Ammon's horn (tissue), 1 donor: ENCODE measurements around the gene ALB.

Source experiments
- DNase-seq: peaks from one replicate; pipeline ENCODE4 v3.0.0-alpha.2; 2016; ENCODE audit warnings: low spot score

ALB gene

DNA sequence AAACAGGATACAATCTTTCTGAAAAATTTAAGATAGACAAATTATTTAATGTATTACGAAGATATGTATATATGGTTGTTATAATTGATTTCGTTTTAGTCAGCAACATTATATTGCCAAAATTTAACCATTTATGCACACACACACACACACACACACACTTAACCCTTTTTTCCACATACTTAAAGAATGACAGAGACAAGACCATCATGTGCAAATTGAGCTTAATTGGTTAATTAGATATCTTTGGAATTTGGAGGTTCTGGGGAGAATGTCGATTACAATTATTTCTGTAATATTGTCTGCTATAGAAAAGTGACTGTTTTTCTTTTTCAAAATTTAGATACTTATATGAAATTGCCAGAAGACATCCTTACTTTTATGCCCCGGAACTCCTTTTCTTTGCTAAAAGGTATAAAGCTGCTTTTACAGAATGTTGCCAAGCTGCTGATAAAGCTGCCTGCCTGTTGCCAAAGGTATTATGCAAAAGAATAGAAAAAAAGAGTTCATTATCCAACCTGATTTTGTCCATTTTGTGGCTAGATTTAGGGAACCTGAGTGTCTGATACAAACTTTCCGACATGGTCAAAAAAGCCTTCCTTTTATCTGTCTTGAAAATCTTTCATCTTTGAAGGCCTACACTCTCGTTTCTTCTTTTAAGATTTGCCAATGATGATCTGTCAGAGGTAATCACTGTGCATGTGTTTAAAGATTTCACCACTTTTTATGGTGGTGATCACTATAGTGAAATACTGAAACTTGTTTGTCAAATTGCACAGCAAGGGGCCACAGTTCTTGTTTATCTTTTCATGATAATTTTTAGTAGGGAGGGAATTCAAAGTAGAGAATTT lies 5.2 kb downstream of the ALB start:
- DNase-seq = no peak

DNA sequence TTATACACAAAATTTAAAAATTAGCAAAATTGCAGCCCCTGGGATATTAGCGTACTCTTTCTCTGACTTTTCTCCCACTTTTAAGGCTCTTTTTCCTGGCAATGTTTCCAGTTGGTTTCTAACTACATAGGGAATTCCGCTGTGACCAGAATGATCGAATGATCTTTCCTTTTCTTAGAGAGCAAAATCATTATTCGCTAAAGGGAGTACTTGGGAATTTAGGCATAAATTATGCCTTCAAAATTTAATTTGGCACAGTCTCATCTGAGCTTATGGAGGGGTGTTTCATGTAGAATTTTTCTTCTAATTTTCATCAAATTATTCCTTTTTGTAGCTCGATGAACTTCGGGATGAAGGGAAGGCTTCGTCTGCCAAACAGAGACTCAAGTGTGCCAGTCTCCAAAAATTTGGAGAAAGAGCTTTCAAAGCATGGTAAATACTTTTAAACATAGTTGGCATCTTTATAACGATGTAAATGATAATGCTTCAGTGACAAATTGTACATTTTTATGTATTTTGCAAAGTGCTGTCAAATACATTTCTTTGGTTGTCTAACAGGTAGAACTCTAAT lies 6.0 kb downstream of the ALB start:
- no peak for DNase-seq

DNA sequence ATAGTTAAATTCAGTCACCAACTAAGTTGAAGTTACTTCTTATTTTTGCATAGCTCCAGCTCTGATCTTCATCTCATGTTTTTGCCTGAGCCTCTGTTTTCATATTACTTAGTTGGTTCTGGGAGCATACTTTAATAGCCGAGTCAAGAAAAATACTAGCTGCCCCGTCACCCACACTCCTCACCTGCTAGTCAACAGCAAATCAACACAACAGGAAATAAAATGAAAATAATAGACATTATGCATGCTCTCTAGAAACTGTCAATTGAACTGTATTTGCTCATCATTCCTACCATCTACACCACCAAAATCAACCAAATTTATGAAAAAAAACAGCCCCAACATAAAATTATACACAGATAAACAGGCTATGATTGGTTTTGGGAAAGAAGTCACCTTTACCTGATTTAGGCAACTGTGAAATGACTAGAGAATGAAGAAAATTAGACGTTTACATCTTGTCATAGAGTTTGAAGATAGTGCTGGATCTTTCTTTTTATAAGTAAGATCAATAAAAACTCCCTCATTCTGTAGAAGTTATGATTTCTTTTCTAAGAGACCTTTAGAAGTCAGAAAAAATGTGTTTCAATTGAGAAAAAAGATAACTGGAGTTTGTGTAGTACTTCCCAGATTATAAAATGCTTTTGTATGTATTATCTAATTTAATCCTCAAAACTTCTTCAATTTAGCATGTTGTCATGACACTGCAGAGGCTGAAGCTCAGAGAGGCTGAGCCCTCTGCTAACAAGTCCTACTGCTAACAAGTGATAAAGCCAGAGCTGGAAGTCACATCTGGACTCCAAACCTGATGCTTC lies 7.0 kb downstream of the ALB start:
- no peak for DNase-seq

DNA sequence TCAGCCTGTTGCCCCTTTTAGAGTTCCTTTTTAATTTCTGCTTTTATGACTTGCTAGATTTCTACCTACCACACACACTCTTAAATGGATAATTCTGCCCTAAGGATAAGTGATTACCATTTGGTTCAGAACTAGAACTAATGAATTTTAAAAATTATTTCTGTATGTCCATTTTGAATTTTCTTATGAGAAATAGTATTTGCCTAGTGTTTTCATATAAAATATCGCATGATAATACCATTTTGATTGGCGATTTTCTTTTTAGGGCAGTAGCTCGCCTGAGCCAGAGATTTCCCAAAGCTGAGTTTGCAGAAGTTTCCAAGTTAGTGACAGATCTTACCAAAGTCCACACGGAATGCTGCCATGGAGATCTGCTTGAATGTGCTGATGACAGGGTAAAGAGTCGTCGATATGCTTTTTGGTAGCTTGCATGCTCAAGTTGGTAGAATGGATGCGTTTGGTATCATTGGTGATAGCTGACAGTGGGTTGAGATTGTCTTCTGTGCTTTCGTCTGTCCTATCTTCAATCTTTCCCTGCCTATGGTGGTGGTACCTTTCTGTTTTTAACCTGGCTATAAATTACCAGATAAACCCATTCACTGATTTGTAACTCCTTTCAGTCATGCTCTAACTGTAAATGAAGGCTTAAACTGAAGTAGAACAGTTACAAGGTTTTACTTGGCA lies 7.8 kb downstream of the ALB start:
- no peak for DNase-seq

DNA sequence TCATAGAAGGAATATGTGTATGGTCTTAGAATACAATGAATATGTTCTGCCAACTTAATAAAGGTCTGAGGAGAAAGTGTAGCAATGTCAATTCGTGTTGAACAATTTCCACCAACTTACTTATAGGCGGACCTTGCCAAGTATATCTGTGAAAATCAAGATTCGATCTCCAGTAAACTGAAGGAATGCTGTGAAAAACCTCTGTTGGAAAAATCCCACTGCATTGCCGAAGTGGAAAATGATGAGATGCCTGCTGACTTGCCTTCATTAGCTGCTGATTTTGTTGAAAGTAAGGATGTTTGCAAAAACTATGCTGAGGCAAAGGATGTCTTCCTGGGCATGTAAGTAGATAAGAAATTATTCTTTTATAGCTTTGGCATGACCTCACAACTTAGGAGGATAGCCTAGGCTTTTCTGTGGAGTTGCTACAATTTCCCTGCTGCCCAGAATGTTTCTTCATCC lies 9.2 kb downstream of the ALB start:
- DNase-seq = no peak

DNA sequence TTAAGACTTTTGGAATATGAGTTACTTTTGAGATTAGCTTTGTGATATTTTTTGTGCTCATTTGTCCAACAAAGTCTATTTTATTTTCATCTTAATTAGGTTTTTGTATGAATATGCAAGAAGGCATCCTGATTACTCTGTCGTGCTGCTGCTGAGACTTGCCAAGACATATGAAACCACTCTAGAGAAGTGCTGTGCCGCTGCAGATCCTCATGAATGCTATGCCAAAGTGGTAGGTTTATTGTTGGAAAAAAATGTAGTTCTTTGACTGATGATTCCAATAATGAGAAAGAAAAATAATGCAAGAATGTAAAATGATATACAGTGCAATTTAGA lies 10.8 kb downstream of the ALB start:
- DNase-seq = no peak

DNA sequence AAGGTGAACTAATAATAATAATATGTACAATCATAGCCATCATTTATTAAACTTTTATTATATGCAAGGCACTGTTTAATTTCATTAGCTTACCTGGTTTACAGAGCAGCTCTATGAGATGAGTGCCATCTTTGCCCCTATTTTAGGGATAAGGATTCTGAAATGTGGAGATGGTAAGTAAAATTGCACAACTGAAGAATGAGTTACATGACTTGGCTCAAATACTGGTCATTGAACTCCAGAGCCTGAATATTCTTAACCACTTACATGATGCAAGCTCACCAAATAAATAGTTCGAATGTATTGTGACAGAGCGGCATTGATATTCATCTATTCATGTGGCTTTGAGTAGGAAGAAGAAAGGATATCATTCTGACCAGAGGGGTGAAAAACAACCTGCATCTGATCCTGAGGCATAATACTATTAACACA lies 11.7 kb downstream of the ALB start:
- no peak for DNase-seq

DNA sequence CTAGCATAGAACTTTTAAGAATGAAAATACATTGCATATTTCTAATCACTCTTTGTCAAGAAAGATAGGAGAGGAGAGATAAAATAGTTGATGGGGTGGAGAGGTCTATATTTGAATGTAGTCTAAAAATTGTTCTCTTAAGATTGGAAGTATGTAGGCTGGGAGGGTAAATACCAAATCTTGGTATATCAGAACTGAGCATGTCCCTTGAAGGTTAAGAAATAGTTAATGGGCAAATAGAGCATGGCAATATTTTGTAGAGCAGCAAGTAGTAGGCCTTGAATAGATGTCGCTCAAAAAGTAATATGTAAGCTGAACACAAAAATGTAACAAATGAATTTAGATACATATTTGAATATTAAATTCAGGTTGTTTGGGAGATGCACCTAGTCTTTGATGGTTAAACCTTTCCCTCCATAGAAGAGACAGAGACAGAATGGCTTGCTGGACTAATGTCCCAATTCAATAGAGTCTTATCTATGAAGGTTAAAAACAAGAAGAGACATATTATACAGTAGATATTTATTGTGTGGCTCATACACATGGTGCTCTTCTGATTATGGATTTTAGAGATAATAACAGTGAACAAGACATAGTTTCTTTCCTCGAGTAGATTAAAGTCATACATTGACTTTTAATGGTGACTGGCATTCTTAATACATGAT lies 12.5 kb downstream of the ALB start:
- no peak for DNase-seq

DNA sequence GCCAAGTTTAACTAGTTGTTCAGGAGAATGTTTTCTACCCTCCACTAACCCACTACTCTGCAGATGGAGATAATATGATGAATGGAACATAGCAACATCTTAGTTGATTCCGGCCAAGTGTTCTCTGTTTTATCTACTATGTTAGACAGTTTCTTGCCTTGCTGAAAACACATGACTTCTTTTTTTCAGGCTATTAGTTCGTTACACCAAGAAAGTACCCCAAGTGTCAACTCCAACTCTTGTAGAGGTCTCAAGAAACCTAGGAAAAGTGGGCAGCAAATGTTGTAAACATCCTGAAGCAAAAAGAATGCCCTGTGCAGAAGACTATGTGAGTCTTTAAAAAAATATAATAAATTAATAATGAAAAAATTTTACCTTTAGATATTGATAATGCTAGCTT lies 13.3 kb downstream of the ALB start:
- no peak for DNase-seq

DNA sequence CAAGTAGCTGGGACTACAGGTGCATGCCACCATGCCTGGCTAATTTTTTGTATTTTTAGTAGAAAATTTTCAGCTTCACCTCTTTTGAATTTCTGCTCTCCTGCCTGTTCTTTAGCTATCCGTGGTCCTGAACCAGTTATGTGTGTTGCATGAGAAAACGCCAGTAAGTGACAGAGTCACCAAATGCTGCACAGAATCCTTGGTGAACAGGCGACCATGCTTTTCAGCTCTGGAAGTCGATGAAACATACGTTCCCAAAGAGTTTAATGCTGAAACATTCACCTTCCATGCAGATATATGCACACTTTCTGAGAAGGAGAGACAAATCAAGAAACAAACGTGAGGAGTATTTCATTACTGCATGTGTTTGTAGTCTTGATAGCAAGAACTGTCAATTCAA lies 13.9 kb downstream of the ALB start:
- DNase-seq = no peak

DNA sequence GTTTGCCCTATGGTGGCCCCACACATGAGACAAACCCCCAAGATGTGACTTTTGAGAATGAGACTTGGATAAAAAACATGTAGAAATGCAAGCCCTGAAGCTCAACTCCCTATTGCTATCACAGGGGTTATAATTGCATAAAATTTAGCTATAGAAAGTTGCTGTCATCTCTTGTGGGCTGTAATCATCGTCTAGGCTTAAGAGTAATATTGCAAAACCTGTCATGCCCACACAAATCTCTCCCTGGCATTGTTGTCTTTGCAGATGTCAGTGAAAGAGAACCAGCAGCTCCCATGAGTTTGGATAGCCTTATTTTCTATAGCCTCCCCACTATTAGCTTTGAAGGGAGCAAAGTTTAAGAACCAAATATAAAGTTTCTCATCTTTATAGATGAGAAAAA lies 14.6 kb downstream of the ALB start:
- no peak for DNase-seq

DNA sequence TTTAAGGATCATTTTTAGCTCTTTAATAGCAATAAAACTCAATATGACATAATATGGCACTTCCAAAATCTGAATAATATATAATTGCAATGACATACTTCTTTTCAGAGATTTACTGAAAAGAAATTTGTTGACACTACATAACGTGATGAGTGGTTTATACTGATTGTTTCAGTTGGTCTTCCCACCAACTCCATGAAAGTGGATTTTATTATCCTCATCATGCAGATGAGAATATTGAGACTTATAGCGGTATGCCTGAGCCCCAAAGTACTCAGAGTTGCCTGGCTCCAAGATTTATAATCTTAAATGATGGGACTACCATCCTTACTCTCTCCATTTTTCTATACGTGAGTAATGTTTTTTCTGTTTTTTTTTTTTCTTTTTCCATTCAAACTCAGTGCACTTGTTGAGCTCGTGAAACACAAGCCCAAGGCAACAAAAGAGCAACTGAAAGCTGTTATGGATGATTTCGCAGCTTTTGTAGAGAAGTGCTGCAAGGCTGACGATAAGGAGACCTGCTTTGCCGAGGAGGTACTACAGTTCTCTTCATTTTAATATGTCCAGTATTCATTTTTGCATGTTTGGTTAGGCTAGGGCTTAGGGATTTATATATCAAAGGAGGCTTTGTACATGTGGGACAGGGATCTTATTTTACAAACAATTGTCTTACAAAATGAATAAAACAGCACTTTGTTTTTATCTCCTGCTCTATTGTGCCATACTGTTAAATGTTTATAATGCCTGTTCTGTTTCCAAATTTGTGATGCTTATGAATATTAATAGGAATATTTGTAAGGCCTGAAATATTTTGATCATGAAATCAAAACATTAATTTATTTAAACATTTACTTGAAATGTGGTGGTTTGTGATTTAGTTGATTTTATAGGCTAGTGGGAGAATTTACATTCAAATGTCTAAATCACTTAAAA lies 15.3 kb downstream of the ALB start:
- no peak for DNase-seq

DNA sequence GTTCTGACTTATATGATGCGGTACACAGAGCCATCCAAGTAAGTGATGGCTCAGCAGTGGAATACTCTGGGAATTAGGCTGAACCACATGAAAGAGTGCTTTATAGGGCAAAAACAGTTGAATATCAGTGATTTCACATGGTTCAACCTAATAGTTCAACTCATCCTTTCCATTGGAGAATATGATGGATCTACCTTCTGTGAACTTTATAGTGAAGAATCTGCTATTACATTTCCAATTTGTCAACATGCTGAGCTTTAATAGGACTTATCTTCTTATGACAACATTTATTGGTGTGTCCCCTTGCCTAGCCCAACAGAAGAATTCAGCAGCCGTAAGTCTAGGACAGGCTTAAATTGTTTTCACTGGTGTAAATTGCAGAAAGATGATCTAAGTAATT lies 16.5 kb downstream of the ALB start:
- DNase-seq = no peak

DNA sequence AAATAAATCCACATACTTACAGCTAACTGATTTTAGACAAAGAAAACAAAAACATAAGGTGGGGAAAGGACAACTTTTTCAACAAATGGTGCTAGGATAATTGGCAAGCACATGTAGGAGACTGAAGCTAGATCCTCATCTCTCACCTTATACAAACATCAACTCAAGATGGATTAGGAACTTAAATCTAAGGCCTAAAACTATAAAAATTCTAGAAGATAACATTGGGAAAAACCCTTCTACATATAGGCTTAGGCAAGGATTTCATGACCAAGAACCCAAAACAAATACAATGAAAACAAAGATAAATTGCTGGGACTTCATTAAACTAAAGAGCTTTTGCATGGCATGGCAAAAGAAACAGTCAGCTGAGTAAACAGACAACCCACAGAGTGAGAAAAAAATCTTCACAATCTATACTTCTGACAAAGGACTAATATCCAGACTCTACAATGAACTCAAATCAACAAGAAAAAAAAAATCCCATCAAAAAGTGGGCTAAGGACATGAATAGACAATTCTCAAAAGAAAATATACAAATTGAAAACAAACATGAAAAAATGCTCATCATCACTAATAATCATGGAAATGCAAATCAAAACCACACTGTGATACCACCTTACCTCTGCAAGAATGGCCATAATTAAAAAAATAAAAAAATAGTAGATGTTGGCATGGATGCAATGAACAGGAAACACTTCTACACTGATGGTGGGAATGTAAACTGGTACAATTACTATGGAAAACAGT lies 17.8 kb downstream of the ALB start:
- no peak for DNase-seq

DNA sequence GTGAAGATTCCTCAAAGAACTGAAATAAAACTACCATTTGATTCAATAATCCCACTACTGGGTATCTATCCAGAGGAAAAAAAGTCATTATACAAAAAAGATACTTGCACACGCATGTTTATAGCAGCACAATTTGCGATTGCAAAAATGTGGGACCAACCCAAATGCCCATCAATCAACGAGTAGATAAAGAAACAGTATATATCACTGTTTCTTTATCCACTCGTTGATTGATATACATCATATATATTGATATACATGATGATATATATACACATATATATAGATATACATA lies 18.3 kb downstream of the ALB start:
- no peak for DNase-seq

DNA sequence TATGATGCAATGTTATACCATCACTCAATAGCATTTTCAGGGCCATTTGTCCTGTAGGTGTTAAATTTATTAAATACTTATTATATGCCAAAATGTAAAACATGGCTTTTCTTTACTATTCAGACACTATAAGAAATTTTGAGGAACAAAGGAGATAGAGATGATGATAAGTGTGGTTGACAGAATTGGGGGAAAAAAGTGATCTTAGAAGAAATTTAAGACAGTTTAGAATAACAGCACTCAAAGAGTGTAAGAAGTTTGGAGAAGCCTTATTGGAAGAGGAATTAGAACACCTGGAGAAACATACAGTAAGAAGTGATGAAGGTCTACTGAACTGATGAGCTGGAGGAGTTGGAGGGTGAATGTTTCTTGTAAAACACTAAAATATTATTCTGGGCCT lies 19.1 kb downstream of the ALB start:
- DNase-seq = no peak

DNA sequence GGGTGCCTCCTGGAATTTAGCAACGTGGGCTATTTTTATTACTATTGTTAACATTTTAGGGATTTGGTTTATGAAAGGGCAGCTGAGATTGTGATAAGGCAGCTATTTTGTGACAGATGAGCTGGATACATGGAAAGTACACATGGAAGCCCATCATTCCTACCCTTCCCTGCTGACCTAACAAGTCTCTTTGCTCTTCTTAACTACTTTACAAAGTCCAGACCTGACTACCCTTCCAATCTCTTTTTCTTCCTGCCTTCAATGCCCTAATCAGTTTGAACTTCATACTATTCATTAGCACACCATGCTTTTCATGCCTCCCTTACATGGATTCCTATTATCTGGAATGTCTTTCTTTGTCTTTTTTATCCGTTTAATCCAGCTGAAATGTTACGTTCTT lies 22.6 kb downstream of the ALB start:
- DNase-seq = no peak

DNA sequence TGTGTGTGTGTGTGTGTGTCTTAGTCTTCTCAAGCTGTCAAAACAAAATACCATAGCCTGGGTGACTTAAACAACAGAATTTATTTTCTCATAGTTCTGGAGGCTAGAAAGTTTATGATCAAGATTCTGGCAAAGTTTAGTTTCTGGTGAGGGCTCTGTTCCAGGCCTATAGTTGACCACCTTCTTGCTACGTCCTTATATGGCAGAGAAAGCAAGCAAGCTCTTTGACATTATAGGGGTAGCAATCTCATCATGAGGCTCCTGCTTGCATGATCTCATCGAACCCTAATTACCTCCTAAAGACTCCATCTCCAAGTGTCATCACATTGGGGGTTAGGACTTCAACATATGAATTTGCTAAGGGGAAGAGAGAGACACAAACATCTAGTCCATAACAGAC lies 25.0 kb downstream of the ALB start:
- no peak for DNase-seq

DNA sequence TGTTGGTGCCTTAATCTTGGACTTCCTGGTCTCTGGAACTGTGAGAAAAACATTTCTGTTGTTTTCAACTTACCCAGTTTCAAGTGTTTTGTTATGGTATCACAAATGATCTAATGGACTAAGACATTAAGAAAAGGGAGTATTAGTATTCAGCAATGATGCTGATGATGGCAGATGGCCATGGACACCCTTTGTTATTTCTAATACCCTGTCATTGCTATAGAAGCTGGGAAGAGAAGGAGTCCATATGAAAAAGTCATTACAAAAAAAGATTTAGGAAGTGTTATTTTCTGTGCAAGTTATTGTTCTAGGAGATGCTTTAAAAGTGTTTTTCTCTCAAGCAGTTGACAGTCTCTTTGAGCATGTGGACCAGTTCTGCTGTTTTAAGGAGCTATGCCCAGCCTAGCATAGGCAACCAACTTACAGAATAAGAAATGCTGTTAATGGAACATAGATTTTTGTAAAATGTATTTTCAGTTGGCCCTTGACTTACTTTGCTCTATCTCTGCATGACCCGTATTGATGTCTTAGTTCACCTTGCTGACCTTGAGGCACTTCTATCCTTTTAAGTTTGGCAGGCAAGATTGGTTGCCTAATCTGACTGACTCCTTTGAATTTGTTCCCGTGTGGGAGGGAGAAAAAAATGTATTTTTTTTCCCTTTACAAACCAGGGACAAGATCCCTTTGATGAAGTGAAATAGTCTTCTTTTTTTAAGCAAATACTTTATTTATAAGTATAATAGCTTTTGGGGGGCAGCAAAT lies 25.9 kb downstream of the ALB start:
- no peak for DNase-seq

DNA sequence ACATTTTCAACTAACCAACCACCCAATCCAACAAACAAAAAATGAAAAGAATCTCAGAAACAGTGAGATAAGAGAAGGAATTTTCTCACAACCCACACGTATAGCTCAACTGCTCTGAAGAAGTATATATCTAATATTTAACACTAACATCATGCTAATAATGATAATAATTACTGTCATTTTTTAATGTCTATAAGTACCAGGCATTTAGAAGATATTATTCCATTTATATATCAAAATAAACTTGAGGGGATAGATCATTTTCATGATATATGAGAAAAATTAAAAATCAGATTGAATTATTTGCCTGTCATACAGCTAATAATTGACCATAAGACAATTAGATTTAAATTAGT lies 27.7 kb downstream of the ALB start:
- no peak for DNase-seq
